HepG2 (cell line): ENCODE results near the gene CIITA. TPM values are rescaled to one million over a fixed set of nuclear protein-coding genes. Genes with fewer than 3 reads are reported as not detected.

Experiments used
- GLI4 ChIP-seq: sonication (generic); formaldehyde crosslinking; IDR thresholded peaks from 2 replicates; pipeline ENCODE4 v1.5.1; 2020; ENCODE audit warnings: missing genetic modification reagents, mild to moderate bottlenecking, moderate library complexity, borderline replicate concordance
- RAD51 ChIP-seq: fragments of 450-650 bp; IDR thresholded peaks from 2 replicates; pipeline ENCODE4 v1.6.1; 2016; ENCODE audit warnings: borderline replicate concordance
- THAP11 ChIP-seq: IDR thresholded peaks from 2 replicates; pipeline ENCODE4 v1.6.1; 2016; ENCODE audit warnings: missing biosample characterization, missing genetic modification reagents
- ZBTB21 ChIP-seq: sonication (generic); formaldehyde crosslinking; IDR thresholded peaks from 2 replicates; pipeline ENCODE4 v1.4.0; 2020; ENCODE audit warnings: missing genetic modification reagents
- ZNF343 ChIP-seq: sonication (generic); formaldehyde crosslinking; IDR thresholded peaks from 2 replicates; pipeline ENCODE4 v1.4.0; 2020; ENCODE audit warnings: mild to moderate bottlenecking, missing genetic modification reagents
- polyA plus RNA-seq, 8 experiments: library from polyadenylated mRNA; depleted of rRNA in 3 of 8; stranded (reverse) in 7 of 8; unstranded in 1 of 8; fragments of >200 nt; fragmentation: Illumina TruSeq in 4 of 8; extraction: Trizol in 4 of 8; gene quantifications; 2 replicates each; pipeline versions ENCODE4 v1.2.1 to v1.2.3, GENCODE V29; 2011 to 2016; ENCODE audit warnings: low read depth in 4 of 8, missing spikeins in 1 of 8, mixed read lengths in 1 of 8; ENCODE audit not compliant: insufficient read depth in 1 of 8
- total RNA-seq, 5 experiments: library from RNA; depleted of rRNA; stranded (reverse); fragments of >200 nt; fragmentation: Illumina TruSeq; extraction: Trizol; gene quantifications; 2 replicates each; pipeline ENCODE4 v1.2.3, GENCODE V29; 2016; ENCODE audit warnings: low read depth in 1 of 5
- TF ChIP-seq, protein P1 (sequence below): sonication (generic); formaldehyde crosslinking; IDR thresholded peaks from one replicate; pipeline ENCODE4 v1.5.1; 2020; ENCODE audit warnings: mild to moderate bottlenecking, missing genetic modification reagents; ENCODE audit errors: not compliant biosample characterization
- TF ChIP-seq, protein P2 (sequence below): sonication (generic); formaldehyde crosslinking; IDR thresholded peaks from 2 replicates; pipeline ENCODE4 v1.5.1; 2020; ENCODE audit warnings: mild to moderate bottlenecking, missing genetic modification reagents, borderline replicate concordance

CIITA gene
- total and polyA plus RNA-seq, 2 of the 13 experiments (the other 11 are each of a cell fraction or from before 2014, with no cell fraction given), result 0.08 to 0.09 TPM

DNA sequence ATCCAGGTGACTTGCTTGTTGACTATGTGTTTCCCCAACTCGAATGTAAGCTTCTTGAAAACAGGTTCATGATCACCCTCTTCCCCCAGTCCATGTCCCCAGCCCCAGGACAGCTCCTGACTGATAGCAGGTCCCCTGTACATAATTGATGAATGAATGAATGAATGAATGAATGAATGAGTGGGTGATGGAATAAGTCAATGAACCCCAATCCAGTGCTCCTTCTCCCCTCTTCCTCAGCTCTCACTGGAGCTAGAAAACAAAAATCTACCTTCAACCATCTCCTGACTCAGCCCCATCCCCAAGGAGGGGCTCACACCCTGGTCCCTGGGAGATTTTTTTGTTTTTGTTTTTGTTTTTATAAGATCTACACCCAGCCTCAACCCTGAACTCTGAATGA lies 42.2 kb upstream of the CIITA start (continued):
- TF ChIP-seq, protein P1, sequence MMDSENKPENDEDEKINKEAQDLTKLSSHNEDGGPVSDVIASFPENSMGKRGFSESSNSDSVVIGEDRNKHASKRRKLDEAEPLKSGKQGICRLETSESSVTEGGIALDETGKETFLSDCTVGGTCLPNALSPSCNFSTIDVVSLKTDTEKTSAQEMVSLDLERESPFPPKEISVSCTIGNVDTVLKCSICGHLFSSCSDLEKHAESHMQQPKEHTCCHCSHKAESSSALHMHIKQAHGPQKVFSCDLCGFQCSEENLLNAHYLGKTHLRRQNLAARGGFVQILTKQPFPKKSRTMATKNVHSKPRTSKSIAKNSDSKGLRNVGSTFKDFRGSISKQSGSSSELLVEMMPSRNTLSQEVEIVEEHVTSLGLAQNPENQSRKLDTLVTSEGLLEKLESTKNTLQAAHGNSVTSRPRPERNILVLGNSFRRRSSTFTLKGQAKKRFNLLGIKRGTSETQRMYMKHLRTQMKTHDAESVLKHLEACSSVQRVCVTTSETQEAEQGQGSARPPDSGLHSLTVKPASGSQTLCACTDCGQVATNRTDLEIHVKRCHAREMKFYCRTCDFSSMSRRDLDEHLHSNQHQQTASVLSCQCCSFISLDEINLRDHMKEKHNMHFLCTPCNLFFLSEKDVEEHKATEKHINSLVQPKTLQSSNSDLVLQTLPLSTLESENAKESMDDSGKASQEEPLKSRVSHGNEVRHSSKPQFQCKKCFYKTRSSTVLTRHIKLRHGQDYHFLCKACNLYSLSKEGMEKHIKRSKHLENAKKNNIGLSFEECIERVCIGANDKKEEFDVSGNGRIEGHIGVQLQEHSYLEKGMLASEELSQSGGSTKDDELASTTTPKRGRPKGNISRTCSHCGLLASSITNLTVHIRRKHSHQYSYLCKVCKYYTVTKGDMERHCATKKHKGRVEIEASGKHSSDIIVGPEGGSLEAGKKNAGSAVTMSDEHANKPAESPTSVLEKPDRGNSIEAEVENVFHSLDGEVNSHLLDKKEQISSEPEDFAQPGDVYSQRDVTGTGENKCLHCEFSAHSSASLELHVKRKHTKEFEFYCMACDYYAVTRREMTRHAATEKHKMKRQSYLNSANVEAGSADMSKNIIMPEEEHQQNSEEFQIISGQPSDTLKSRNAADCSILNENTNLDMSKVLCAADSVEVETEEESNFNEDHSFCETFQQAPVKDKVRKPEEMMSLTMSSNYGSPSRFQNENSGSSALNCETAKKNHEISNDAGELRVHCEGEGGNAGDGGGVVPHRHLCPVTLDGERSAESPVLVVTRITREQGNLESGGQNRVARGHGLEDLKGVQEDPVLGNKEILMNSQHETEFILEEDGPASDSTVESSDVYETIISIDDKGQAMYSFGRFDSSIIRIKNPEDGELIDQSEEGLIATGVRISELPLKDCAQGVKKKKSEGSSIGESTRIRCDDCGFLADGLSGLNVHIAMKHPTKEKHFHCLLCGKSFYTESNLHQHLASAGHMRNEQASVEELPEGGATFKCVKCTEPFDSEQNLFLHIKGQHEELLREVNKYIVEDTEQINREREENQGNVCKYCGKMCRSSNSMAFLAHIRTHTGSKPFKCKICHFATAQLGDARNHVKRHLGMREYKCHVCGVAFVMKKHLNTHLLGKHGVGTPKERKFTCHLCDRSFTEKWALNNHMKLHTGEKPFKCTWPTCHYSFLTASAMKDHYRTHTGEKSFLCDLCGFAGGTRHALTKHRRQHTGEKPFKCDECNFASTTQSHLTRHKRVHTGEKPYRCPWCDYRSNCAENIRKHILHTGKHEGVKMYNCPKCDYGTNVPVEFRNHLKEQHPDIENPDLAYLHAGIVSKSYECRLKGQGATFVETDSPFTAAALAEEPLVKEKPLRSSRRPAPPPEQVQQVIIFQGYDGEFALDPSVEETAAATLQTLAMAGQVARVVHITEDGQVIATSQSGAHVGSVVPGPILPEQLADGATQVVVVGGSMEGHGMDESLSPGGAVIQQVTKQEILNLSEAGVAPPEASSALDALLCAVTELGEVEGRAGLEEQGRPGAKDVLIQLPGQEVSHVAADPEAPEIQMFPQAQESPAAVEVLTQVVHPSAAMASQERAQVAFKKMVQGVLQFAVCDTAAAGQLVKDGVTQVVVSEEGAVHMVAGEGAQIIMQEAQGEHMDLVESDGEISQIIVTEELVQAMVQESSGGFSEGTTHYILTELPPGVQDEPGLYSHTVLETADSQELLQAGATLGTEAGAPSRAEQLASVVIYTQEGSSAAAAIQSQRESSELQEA (CRISPR knock-in tag), result no peak
- TF ChIP-seq GLI4 (CRISPR knock-in tag) (no peak), RAD51 (no peak), THAP11 (no peak), ZBTB21 (CRISPR knock-in tag) (no peak), ZNF343 (CRISPR knock-in tag) (no peak)
- TF ChIP-seq, protein P2, sequence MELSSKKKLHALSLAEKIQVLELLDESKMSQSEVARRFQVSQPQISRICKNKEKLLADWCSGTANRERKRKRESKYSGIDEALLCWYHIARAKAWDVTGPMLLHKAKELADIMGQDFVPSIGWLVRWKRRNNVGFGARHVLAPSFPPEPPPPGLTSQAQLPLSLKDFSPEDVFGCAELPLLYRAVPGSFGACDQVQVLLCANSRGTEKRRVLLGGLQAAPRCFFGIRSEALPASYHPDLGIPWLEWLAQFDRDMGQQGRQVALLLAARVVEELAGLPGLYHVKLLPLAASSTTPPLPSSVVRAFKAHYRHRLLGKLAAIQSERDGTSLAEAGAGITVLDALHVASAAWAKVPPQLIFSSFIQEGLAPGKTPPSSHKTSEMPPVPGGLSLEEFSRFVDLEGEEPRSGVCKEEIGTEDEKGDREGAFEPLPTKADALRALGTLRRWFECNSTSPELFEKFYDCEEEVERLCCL (CRISPR knock-in tag), result no peak
